HCEC 1CT (cell line): ENCODE data around the gene HSPA1A.
"Not testable (repeated sequence)": the region's sequence is repeated elsewhere in the genome, so short reads cannot be mapped to it uniquely, and the experiment has no call there.

Experiments
- DNase-seq: peaks from one replicate; pipeline ENCODE4 v3.0.0-alpha.2; 2017

Gene HSPA1A

GRCh38 chr6:31781244-31782125 is 33.9 kb upstream of the HSPA1A start:
- no peak for DNase-seq

- DNase-seq: no peak
Observed at GRCh38 chr6:31782126-31782855, 33.1 kb upstream of the HSPA1A start.

- DNase-seq: no peak
Observed at GRCh38 chr6:31784098-31784925, 31.0 kb upstream of the HSPA1A start.

GRCh38 chr6:31785475-31785874 is 29.9 kb upstream of the HSPA1A start:
- no peak for DNase-seq

GRCh38 chr6:31791324-31792089 is 23.8 kb upstream of the HSPA1A start:
- DNase-seq: peak; percentile 66

GRCh38 chr6:31792090-31792374 is 23.3 kb upstream of the HSPA1A start:
- no peak for DNase-seq

GRCh38 chr6:31792761-31793171 is 22.6 kb upstream of the HSPA1A start:
- DNase-seq: peak; percentile 31

- not testable (repeated sequence) for DNase-seq
Observed at GRCh38 chr6:31793927-31794245, 21.5 kb upstream of the HSPA1A start.

- peak; percentile 37 for DNase-seq
Observed at GRCh38 chr6:31794294-31794865, 21.0 kb upstream of the HSPA1A start.

- DNase-seq: no peak
Observed at GRCh38 chr6:31794866-31795615, 20.3 kb upstream of the HSPA1A start.

- DNase-seq: peak; percentile 91
Observed at GRCh38 chr6:31795616-31796298, 19.6 kb upstream of the HSPA1A start, which contains the start of gene VARS1. TSS of gene VARS1 (minus strand) at chr6:31795752. CDS start at chr6:31795217, 535 bp downstream.

GRCh38 chr6:31796993-31797385 is 18.4 kb upstream of the HSPA1A start:
- DNase-seq: no peak

- DNase-seq: no peak
Observed at GRCh38 chr6:31797588-31797987, 17.8 kb upstream of the HSPA1A start.

- no peak for DNase-seq
Observed at GRCh38 chr6:31799781-31800180, 15.6 kb upstream of the HSPA1A start.

- not testable (repeated sequence) for DNase-seq
Observed at GRCh38 chr6:31801031-31801927, 14.1 kb upstream of the HSPA1A start.

GRCh38 chr6:31805939-31806469 is 9.3 kb upstream of the HSPA1A start:
- no peak for DNase-seq

GRCh38 chr6:31806470-31807272 is 8.7 kb upstream of the HSPA1A start, which contains the start of gene LSM2:
TSS of gene LSM2 (minus strand) at chr6:31806966. CDS start at chr6:31806757, 209 bp downstream.
- peak; percentile 95 for DNase-seq

GRCh38 chr6:31808599-31808998 is 6.7 kb upstream of the HSPA1A start:
- not testable (repeated sequence) for DNase-seq
